Retinal pigment epithelial cell (primary cell): ENCODE measurements around the gene PRR5.

Source experiments
- DNase-seq: peaks from one replicate; pipeline ENCODE4 v3.0.0-alpha.2; 2010; ENCODE audit warnings: low read depth
- H3K4me3 ChIP-seq: 2 replicates; pipeline ENCODE4 v1.5.1; 2011; ENCODE audit warnings: mild to moderate bottlenecking, low read length, control low read depth, moderate library complexity
- CTCF ChIP-seq: conservative IDR thresholded peaks from 2 replicates; pipeline ENCODE4 v1.5.1; 2011; ENCODE audit warnings: low read depth, low read length, control low read depth, inconsistent platforms

PRR5 gene

GRCh38 chr22:44724859-44725258 lies 22.9 kb downstream of the PRR5 start:
- no peak overlapping the region for H3K4me3 ChIP-seq
- DNase-seq = no peak
- no peak for TF ChIP-seq CTCF

GRCh38 chr22:44726439-44726838 lies 24.4 kb downstream of the PRR5 start:
- DNase-seq = no peak
- no peak overlapping the region for H3K4me3 ChIP-seq
- no peak for TF ChIP-seq CTCF

GRCh38 chr22:44727148-44727547 lies 25.1 kb downstream of the PRR5 start:
- TF ChIP-seq CTCF = no peak
- no peak for DNase-seq
- no peak overlapping the region for H3K4me3 ChIP-seq

GRCh38 chr22:44727709-44728108 lies 25.7 kb downstream of the PRR5 start:
- DNase-seq = no peak
- no peak overlapping the region for H3K4me3 ChIP-seq
- no peak for TF ChIP-seq CTCF

GRCh38 chr22:44728761-44729324 lies 26.8 kb downstream of the PRR5 start:
- H3K4me3 ChIP-seq = no peak overlapping the region
- no peak for TF ChIP-seq CTCF
- no peak for DNase-seq

GRCh38 chr22:44729391-44730021 lies 27.5 kb downstream of the PRR5 start:
- no peak for TF ChIP-seq CTCF
- H3K4me3 ChIP-seq = no peak overlapping the region
- no peak for DNase-seq

- DNase-seq = no peak
- no peak for TF ChIP-seq CTCF
- H3K4me3 ChIP-seq = no peak overlapping the region
Measured at GRCh38 chr22:44730022-44730393, 28.0 kb downstream of the PRR5 start.
